AG04449 (cell line): ENCODE results near the gene SIVA1.

Experiments used
- CTCF ChIA-PET: fragments of 350-600 bp; formaldehyde crosslinking; extraction: SDS; loops from one replicate; lab custom pipeline; 2021; ENCODE audit warnings: antibody characterized with exemption; lab: Yijun Ruan, JAX
- POLR2A ChIA-PET: fragments of 400-600, 350-600 bp; formaldehyde crosslinking; extraction: SDS; loops from one replicate; lab custom pipeline; 2020; ENCODE audit warnings: antibody characterized with exemption, inconsistent platforms; lab: Yijun Ruan, JAX
- DNase-seq: peaks from one replicate; pipeline ENCODE4 v3.0.0-alpha.2; 2010; ENCODE audit warnings: low read depth, low spot score
- H3K4me3 ChIP-seq: 2 replicates; pipeline ENCODE4 v1.5.1; 2011; ENCODE audit warnings: low read depth, mild to moderate bottlenecking, control low read depth, low read length
- TF ChIP-seq, protein P1 (sequence below): IDR thresholded peaks from one replicate; pipeline ENCODE4 v1.5.1; 2011; ENCODE audit warnings: mild to moderate bottlenecking, moderate library complexity, low read length, control low read depth, inconsistent platforms; ENCODE audit not compliant: insufficient read depth; ENCODE audit errors: missing control alignments

Gene SIVA1

GRCh38 chr14:104757238-104757585 lies 4.3 kb downstream of the SIVA1 start:
- TF ChIP-seq, protein P1, sequence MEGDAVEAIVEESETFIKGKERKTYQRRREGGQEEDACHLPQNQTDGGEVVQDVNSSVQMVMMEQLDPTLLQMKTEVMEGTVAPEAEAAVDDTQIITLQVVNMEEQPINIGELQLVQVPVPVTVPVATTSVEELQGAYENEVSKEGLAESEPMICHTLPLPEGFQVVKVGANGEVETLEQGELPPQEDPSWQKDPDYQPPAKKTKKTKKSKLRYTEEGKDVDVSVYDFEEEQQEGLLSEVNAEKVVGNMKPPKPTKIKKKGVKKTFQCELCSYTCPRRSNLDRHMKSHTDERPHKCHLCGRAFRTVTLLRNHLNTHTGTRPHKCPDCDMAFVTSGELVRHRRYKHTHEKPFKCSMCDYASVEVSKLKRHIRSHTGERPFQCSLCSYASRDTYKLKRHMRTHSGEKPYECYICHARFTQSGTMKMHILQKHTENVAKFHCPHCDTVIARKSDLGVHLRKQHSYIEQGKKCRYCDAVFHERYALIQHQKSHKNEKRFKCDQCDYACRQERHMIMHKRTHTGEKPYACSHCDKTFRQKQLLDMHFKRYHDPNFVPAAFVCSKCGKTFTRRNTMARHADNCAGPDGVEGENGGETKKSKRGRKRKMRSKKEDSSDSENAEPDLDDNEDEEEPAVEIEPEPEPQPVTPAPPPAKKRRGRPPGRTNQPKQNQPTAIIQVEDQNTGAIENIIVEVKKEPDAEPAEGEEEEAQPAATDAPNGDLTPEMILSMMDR: no peak
- ChIA-PET CTCF (interaction anchor here (3.8 to 4.6 kb wide), 2 partner anchors 10 to 14 kb away, joined by 15 to 49 read pairs; no protein-coding TSS in a partner anchor), POLR2A (no interaction called here)
- DNase-seq: no peak
- H3K4me3 ChIP-seq: no peak overlapping the region

DNA sequence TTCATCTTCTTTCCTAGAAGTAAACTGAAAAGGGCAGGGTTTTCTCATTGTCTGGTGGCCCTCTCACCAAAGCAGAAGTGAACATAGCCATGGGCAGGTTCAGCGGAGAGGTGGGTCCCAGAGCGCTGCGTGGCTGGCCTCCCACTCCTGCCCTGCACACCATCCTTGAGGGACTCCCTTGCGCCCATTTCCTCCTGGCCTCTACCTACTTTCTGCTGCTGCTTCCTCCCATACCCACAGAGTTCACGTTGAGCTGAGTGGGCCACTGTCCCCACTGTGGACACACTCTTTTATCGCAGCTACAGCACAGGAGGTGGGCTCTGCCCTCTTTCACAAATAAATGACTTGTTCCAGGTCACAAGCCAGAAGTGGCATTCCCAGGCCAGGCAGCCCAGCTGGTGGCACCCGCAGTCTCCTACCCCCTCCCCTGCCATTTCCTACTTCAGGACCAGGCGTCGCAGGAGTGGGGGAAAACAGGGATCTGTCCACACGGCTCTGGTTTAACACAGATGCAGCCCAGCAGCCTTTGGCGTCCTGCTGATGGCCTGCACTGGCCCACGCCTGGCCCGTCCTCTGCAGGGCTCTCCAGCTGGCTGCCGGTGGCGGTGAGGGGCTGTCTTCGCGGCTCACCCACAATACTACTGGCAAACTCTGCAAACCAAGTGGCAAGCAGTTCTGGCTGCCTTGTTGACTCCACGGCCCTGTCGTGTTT lies 4.9 kb downstream of the SIVA1 start:
- DNase-seq: no peak
- ChIA-PET CTCF (interaction anchor here (3.8 to 4.6 kb wide), 2 partner anchors 10 to 13 kb away, joined by 15 to 49 read pairs; no protein-coding TSS in a partner anchor), POLR2A (no interaction called here)
- TF ChIP-seq, protein P1: no peak
- H3K4me3 ChIP-seq: no peak overlapping the region

- DNase-seq: no peak
- ChIA-PET CTCF (interaction anchor here (0.7 to 4.6 kb wide), 4 partner anchors 8 to 67 kb away, joined by 3 to 49 read pairs (median 9); no protein-coding TSS in a partner anchor), POLR2A (no interaction called here)
- H3K4me3 ChIP-seq: no peak overlapping the region
- TF ChIP-seq, protein P1: no peak
Measured at GRCh38 chr14:104758981-104759969, 6.3 kb downstream of the SIVA1 start.

GRCh38 chr14:104765517-104765916 lies 12.6 kb downstream of the SIVA1 start:
- H3K4me3 ChIP-seq: no peak overlapping the region
- CTCF ChIA-PET: interaction anchor here (1.0 to 9.5 kb wide), 6 partner anchors 10 to 280 kb away, joined by 3 to 166 read pairs (median 8); partner anchors contain the start of gene SIVA1
- TF ChIP-seq, protein P1: no peak
- POLR2A ChIA-PET: no interaction called here
- DNase-seq: no peak

DNA sequence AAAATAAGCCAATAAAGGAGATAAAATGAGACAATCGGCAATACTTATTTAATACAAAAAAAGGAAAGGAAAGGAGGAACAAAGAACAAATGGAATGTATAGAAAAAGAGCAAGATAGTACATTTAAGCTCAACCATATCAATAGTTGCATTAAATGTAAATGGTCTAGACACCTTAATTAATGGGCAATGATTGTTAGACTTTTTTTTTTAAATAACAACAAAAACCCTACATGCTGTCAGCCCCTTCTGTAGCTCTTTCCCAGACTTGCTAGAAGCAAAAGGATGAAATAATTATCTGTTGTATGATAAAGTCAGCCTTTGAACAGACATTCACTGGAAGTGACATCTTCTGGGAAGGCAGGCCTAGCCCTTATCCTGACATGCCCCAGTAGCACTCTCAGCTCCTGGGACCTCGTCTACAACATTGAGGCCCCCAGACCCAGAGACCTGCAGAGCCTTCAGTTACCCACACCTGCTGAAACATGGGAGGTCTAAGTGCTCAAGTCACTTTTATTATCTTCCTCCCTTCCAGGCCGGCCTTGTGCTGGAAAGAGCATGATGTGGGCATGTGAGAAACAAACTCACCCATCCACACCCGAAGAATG lies 13.4 kb downstream of the SIVA1 start:
- TF ChIP-seq, protein P1: no peak
- ChIA-PET CTCF (interaction anchor here (1.0 to 9.5 kb wide), 9 partner anchors 8 to 279 kb away, joined by 3 to 166 read pairs (median 7); partner anchors contain the start of gene SIVA1), POLR2A (no interaction called here)
- H3K4me3 ChIP-seq: no peak overlapping the region
- DNase-seq: no peak
